Measurements from ENCODE around the gene FBRSL1. TPM values are rescaled to one million over a fixed set of nuclear protein-coding genes. Genes with fewer than 3 reads are reported as not detected.

FBRSL1 gene
- total RNA-seq, 4 donors from 2014 or later: 13.8 to 31.5 (median 16.1) TPM

DNA sequence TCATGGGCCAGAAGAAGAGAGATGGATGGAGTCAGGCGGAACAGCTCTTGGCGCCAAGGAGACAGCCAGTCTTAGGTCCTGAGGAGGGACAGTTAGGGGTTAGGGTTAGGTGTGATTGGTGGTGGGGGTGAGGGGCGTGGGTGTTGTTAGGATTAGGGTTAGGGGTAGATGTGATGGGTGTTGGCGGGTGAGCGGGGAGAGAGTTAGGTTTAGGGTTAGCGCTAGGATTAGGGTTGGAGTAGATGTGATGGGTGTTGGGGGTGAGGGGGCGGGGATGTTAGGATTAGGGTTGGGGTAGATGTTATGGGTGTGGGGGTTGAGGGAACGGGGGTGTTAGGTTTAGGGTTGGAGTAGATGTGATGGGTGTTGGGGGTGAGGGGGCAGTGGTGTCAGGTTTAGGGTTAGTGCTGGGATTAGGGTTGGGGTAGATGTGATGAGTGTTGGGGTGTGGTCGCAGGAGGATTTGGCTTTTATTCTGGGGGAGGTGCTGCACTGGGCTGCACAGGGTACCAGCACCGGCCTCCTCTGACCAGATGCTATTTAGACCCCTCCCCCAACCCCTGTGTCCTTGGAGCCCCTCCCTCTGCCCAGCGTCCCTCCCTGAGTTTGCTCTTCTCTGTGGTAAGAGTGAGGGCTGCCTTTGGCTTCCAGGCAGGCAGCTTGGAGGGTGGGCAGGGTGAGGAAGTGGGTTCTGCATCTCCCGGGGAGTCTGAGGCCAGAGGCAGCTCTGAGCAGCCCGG, 35.6 kb upstream of the FBRSL1 start:
- whole genome bisulfite sequencing, 2 donors: 66 to 82% methylated on average over 10 to 13 of the region's 13 CpGs
- Histone ChIP-seq H3K27me3 (peaks cover 0 to 40% of the 10 kb centered on the region in 2 donors), H3K4me1 (peaks cover 0 to 9% (median 0%) of the 10 kb centered on the region in 4 donors), H3K4me3 (no peak overlapping the region), H3K36me3 (no peaks in the 10 kb centered on the region), H3K27ac (no peak overlapping the region), H3K9me3 (no peaks in the 10 kb centered on the region)
- no peak for TF ChIP-seq CTCF (IDR thresholded peaks at IDR 0.05)
- no peak for TF ChIP-seq POLR2A (IDR thresholded peaks at IDR 0.05)
- no peak for TF ChIP-seq EP300 (IDR thresholded peaks at IDR 0.05)
- DNase-seq (ENCODE audit: low spot score in 2 of 2): no peak

- Histone ChIP-seq H3K27ac (no peak overlapping the region), H3K4me1 (peaks cover 0 to 9% (median 0%) of the 10 kb centered on the region in 4 donors), H3K9me3 (no peaks in the 10 kb centered on the region), H3K36me3 (no peaks in the 10 kb centered on the region), H3K4me3 (no peak overlapping the region), H3K27me3 (peaks cover 0 to 35% of the 10 kb centered on the region in 2 donors)
- TF ChIP-seq EP300 (IDR thresholded peaks at IDR 0.05) (no peak), CTCF (IDR thresholded peaks at IDR 0.05) (no peak), POLR2A (IDR thresholded peaks at IDR 0.05) (no peak)
- no peak for DNase-seq (ENCODE audit: low spot score in 2 of 2)
- 73 to 74% methylated on average over 8 to 10 of the region's 10 CpGs for WGBS, 2 donors
Measured at GRCh38 chr12:132454933-132455418, 35.0 kb upstream of the FBRSL1 start.

- Histone ChIP-seq H3K36me3 (no peaks in the 10 kb centered on the region), H3K27ac (no peak overlapping the region), H3K4me1 (peaks cover 0 to 7% (median 0%) of the 10 kb centered on the region in 4 donors), H3K27me3 (peaks cover 0 to 33% of the 10 kb centered on the region in 2 donors), H3K9me3 (peaks cover 0 to 4% (median 0%) of the 10 kb centered on the region in 4 donors), H3K4me3 (no peak overlapping the region)
- TF ChIP-seq POLR2A (IDR thresholded peaks at IDR 0.05) (no peak), CTCF (IDR thresholded peaks at IDR 0.05) (no peak), EP300 (IDR thresholded peaks at IDR 0.05) (no peak)
- WGBS, 2 donors: 91 to 94% methylated on average over 15 of the region's 15 CpGs
- DNase-seq (ENCODE audit: low spot score in 2 of 2): no peak
Measured at GRCh38 chr12:132455565-132455964, 34.4 kb upstream of the FBRSL1 start.

- Histone ChIP-seq H3K36me3 (no peaks in the 10 kb centered on the region), H3K9me3 (peaks cover 0 to 6% (median 0%) of the 10 kb centered on the region in 4 donors), H3K27ac (no peak overlapping the region), H3K4me1 (peaks cover 0 to under 1% (median 0%) of the 10 kb centered on the region in 4 donors), H3K4me3 (no peak overlapping the region), H3K27me3 (peaks cover 0 to 25% of the 10 kb centered on the region in 2 donors)
- TF ChIP-seq POLR2A (IDR thresholded peaks at IDR 0.05) (no peak), EP300 (IDR thresholded peaks at IDR 0.05) (no peak), CTCF (IDR thresholded peaks at IDR 0.05) (no peak)
- WGBS, 2 donors: 70 to 86% methylated on average over 21 of the region's 28 CpGs
- no peak for DNase-seq (ENCODE audit: low spot score in 2 of 2)
Measured at GRCh38 chr12:132456186-132456943, 33.6 kb upstream of the FBRSL1 start.
